H1 (cell line): Measurements from ENCODE around the gene UCKL1. TPM values are rescaled to one million over a fixed set of nuclear protein-coding genes. Genes with fewer than 3 reads are reported as not detected.

Experiments used
- CTCF ChIA-PET: fragments of 300-600 bp; sonication (Branson Sonifier 250); formaldehyde crosslinking; loops from one replicate; lab custom pipeline; 2021; ENCODE audit not compliant: partially characterized antibody; lab: Charles Lee
- POLR2A ChIA-PET: fragments of 300-600 bp; sonication (Branson Sonifier 250); formaldehyde crosslinking; loops from one replicate; lab custom pipeline; 2021; ENCODE audit warnings: inconsistent platforms; ENCODE audit not compliant: partially characterized antibody; lab: Charles Lee
- DNase-seq, 2 experiments: peaks; one replicate each; pipeline versions ENCODE4 v3.0.0 to v3.0.0-alpha.2; 2010 to 2022; ENCODE audit warnings: low spot score in 2 of 2, low read depth in 1 of 2, mixed read lengths in 1 of 2
- FAIRE-seq: peaks from 2 replicates; lab custom pipeline; 2011; peaks lifted over from hg19 to GRCh38; lab: Jason Lieb, UNC
- H2AFZ ChIP-seq: 2 replicates; pipeline ENCODE4 v1.8.1; 2012; ENCODE audit warnings: low read length, inconsistent platforms
- H2AK5ac ChIP-seq: 2 replicates; pipeline ENCODE4 v1.6.1; 2013; ENCODE audit warnings: low read depth, low read length
- H2BK120ac ChIP-seq: replicated peaks from 2 replicates; pipeline ENCODE3; 2013; ENCODE audit warnings: low read depth, low read length, inconsistent platforms
- H2BK12ac ChIP-seq: 2 replicates; pipeline ENCODE4 v1.6.1; 2013; ENCODE audit warnings: low read depth, low read length
- H2BK15ac ChIP-seq: 2 replicates; pipeline ENCODE4 v1.6.1; 2013; ENCODE audit warnings: low read length
- H2BK20ac ChIP-seq: 2 replicates; pipeline ENCODE4 v1.6.1; 2013; ENCODE audit warnings: low read length
- H2BK5ac ChIP-seq: 2 replicates; pipeline ENCODE4 v1.6.1; 2013; ENCODE audit warnings: low read depth, low read length
- H3K14ac ChIP-seq: 2 replicates; pipeline ENCODE4 v1.6.1; 2013; ENCODE audit warnings: inconsistent platforms; ENCODE audit not compliant: insufficient read length
- H3K18ac ChIP-seq: 2 replicates; pipeline ENCODE4 v1.6.1; 2013; ENCODE audit warnings: low read length; ENCODE audit errors: extremely low read depth
- H3K23ac ChIP-seq: 2 replicates; pipeline ENCODE4 v1.6.1; 2013; ENCODE audit warnings: inconsistent platforms; ENCODE audit not compliant: insufficient read length
- H3K23me2 ChIP-seq: 2 replicates; pipeline ENCODE4 v1.6.1; 2013; ENCODE audit warnings: low read depth, low read length
- H3K27ac ChIP-seq: 2 replicates; pipeline ENCODE4 v1.6.1; 2011; ENCODE audit warnings: low read depth, low read length, inconsistent platforms
- H3K27me3 ChIP-seq, 4 experiments: replicated peaks in 1 of 4; 1 replicate in 1 of 4; 2 replicates in 3 of 4; pipeline versions ENCODE4 v1.6.1 to v1.8.1; 2011 to 2013; ENCODE audit warnings: low read length in 3 of 4, mild to moderate bottlenecking in 3 of 4, inconsistent platforms in 2 of 4, mixed read lengths in 2 of 4, moderate library complexity in 1 of 4; ENCODE audit not compliant: control insufficient read depth in 3 of 4, insufficient read depth in 3 of 4; ENCODE audit errors: extremely low read depth in 1 of 4
- H3K36me3 ChIP-seq, 4 experiments: 2 replicates each; pipeline versions ENCODE4 v1.6.1 to v1.8.1; 2011 to 2013; ENCODE audit warnings: mild to moderate bottlenecking in 4 of 4, low read length in 3 of 4, moderate library complexity in 2 of 4, control low read depth in 1 of 4, inconsistent platforms in 1 of 4; ENCODE audit not compliant: insufficient read depth in 4 of 4, control insufficient read depth in 2 of 4
- H3K4ac ChIP-seq: replicated peaks from 2 replicates; pipeline ENCODE3; 2013; ENCODE audit warnings: low read length, low read depth, mixed read lengths, inconsistent platforms; ENCODE audit not compliant: insufficient read length
- H3K4me1 ChIP-seq, 4 experiments: replicated peaks in 1 of 4; 1 replicate in 1 of 4; 2 replicates in 3 of 4; pipeline versions ENCODE4 v1.6.1 to v1.8.1; 2011 to 2013; ENCODE audit warnings: low read length in 3 of 4, inconsistent platforms in 2 of 4, mixed read lengths in 1 of 4; ENCODE audit not compliant: insufficient read depth in 4 of 4, control insufficient read depth in 3 of 4
- H3K4me2 ChIP-seq, 2 experiments: 2 replicates each; pipeline versions ENCODE4 v1.6.1 to v1.8.1; 2011 to 2013; ENCODE audit warnings: low read depth in 2 of 2, low read length in 2 of 2, control low read depth in 1 of 2, inconsistent platforms in 1 of 2, mild to moderate bottlenecking in 1 of 2; ENCODE audit not compliant: insufficient read depth in 1 of 2
- H3K4me3 ChIP-seq, 4 experiments: fragments of 200-600, 300-600 bp in 1 of 4; sonication (generic), shearing (Covaris generic), sonication (Bioruptor Twin) in 1 of 4; 2 replicates each; pipeline versions ENCODE4 v1.5.1 to v1.8.1; 2011 to 2016; ENCODE audit warnings: low read length in 4 of 4, low read depth in 3 of 4, control low read depth in 2 of 4, inconsistent platforms in 2 of 4, mild to moderate bottlenecking in 2 of 4, mixed read lengths in 1 of 4, moderate library complexity in 1 of 4; ENCODE audit not compliant: insufficient read depth in 2 of 4; ENCODE audit errors: extremely low read depth in 1 of 4
- H3K56ac ChIP-seq: replicated peaks from 2 replicates; pipeline ENCODE3; 2013; ENCODE audit warnings: low read depth, mild to moderate bottlenecking, mixed read lengths, low read length, inconsistent platforms; ENCODE audit not compliant: insufficient read length
- H3K79me1 ChIP-seq: 2 replicates; pipeline ENCODE4 v1.6.1; 2013; ENCODE audit warnings: low read depth, low read length, control low read depth
- H3K79me2 ChIP-seq, 2 experiments: 2 replicates each; pipeline versions ENCODE4 v1.6.1 to v1.8.1; 2012 to 2013; ENCODE audit warnings: low read length in 2 of 2, mild to moderate bottlenecking in 2 of 2, inconsistent platforms in 1 of 2; ENCODE audit not compliant: insufficient read depth in 2 of 2, control insufficient read depth in 1 of 2
- H3K9ac ChIP-seq, 4 experiments: replicated peaks in 1 of 4; 1 replicate in 1 of 4; 2 replicates in 3 of 4; pipeline versions ENCODE4 v1.6.1 to v1.8.1; 2011 to 2013; ENCODE audit warnings: low read depth in 3 of 4, low read length in 3 of 4, control low read depth in 2 of 4, mild to moderate bottlenecking in 2 of 4, moderate library complexity in 2 of 4, inconsistent platforms in 1 of 4; ENCODE audit errors: extremely low read depth in 1 of 4
- H3K9me3 ChIP-seq, 2 experiments: 2 replicates each; pipeline versions ENCODE4 v1.6.1 to v1.8.1; 2012 to 2013; ENCODE audit warnings: mild to moderate bottlenecking in 2 of 2, moderate library complexity in 2 of 2, control low read depth in 1 of 2, inconsistent platforms in 1 of 2, low read depth in 1 of 2, low read length in 1 of 2, mixed read lengths in 1 of 2; ENCODE audit not compliant: insufficient read depth in 2 of 2
- H4K20me1 ChIP-seq, 2 experiments: replicated peaks in 1 of 2; 2 replicates each; pipeline versions ENCODE3 to v1.8.1; 2011 to 2013; ENCODE audit warnings: inconsistent platforms in 2 of 2, low read length in 2 of 2, mild to moderate bottlenecking in 1 of 2; ENCODE audit not compliant: insufficient read depth in 2 of 2, control insufficient read depth in 1 of 2
- H4K5ac ChIP-seq: 2 replicates; pipeline ENCODE4 v1.6.1; 2013; ENCODE audit warnings: low read length, low read depth, mixed read lengths, inconsistent platforms; ENCODE audit not compliant: insufficient read length
- H4K8ac ChIP-seq: 2 replicates; pipeline ENCODE4 v1.8.0; 2013; ENCODE audit warnings: mild to moderate bottlenecking, moderate library complexity, low read length, inconsistent platforms; ENCODE audit not compliant: insufficient read depth; ENCODE audit errors: extremely low read depth
- H4K91ac ChIP-seq: replicated peaks from 2 replicates; pipeline ENCODE3; 2013; ENCODE audit warnings: low read length, mixed read lengths, inconsistent platforms; ENCODE audit not compliant: insufficient read length
- EP300 ChIP-seq, 2 experiments: IDR thresholded peaks; 1 replicate in 1 of 2; 2 replicates in 1 of 2; pipeline ENCODE4 v1.6.1; 2011 to 2012; ENCODE audit warnings: low read depth in 2 of 2, low read length in 2 of 2, mild to moderate bottlenecking in 2 of 2, borderline replicate concordance in 1 of 2, inconsistent platforms in 1 of 2, moderate library complexity in 1 of 2
- PHF8 ChIP-seq: fragments of 200-600 bp; sonication (generic); conservative IDR thresholded peaks from 2 replicates; pipeline ENCODE4 v1.7.1; 2012; ENCODE audit warnings: low read depth, mild to moderate bottlenecking, inconsistent platforms, low read length, moderate library complexity
- POLR2AphosphoS5 ChIP-seq: IDR thresholded peaks from 2 replicates; pipeline ENCODE4 v1.6.1; 2011; ENCODE audit warnings: low read depth, low read length
- SIRT6 ChIP-seq: IDR thresholded peaks from one replicate; pipeline ENCODE4 v1.7.1; 2012; ENCODE audit warnings: low read length, inconsistent platforms
- SP1 ChIP-seq: IDR thresholded peaks from 2 replicates; pipeline ENCODE4 v1.6.1; 2011; ENCODE audit warnings: low read depth, low read length
- SP4 ChIP-seq: IDR thresholded peaks from 2 replicates; pipeline ENCODE4 v1.6.1; 2012; ENCODE audit warnings: low read length, inconsistent platforms
- TEAD4 ChIP-seq: IDR thresholded peaks from 2 replicates; pipeline ENCODE4 v1.6.1; 2012; ENCODE audit warnings: low read depth, low read length, inconsistent platforms, mixed read lengths
- ZNF274 ChIP-seq: IDR thresholded peaks from 2 replicates; pipeline ENCODE4 v1.7.0; 2012; ENCODE audit warnings: low read length, borderline replicate concordance; ENCODE audit errors: extremely low read depth
- WGBS, 2 experiments: shearing (Covaris generic) in 1 of 2; methylation state at CpG; one replicate each; pipeline versions ENCODE4 v1.1.6 to v1.1.7; 2013 to 2015; ENCODE audit warnings: low lambda C conversion rate in 2 of 2, mixed read lengths in 2 of 2, inconsistent platforms in 1 of 2, low coverage in 1 of 2, missing lambda C conversion rate in 1 of 2; ENCODE audit not compliant: insufficient replicate concordance in 2 of 2, insufficient coverage in 1 of 2, insufficient read length in 1 of 2; ENCODE audit errors: extremely low coverage in 1 of 2, missing lambda C conversion rate in 1 of 2; 5-methylcytosine and 5-hydroxymethylcytosine counted together
- polyA plus RNA-seq, 7 experiments: library from polyadenylated mRNA; depleted of rRNA in 3 of 7; stranded (reverse) in 5 of 7; unstranded in 2 of 7; fragments of >200 nt in 5 of 7; fragments of 200-250 nt in 2 of 7; gene quantifications; 1 replicate in 5 of 7; 2 replicates in 1 of 7; 4 replicates in 1 of 7; pipeline versions ENCODE4 v1.2.1 to v1.2.3, GENCODE V29; 2011 to 2013; ENCODE audit warnings: missing spikeins in 2 of 7, mixed read lengths in 2 of 7
- total RNA-seq: library from RNA; stranded (reverse); fragmentation: NEBNext Ultra II Directional; extraction: Animal tissue kit (Norgen Biotek cat#: 25700); gene quantifications from 2 replicates; pipeline ENCODE4 v1.2.1, GENCODE V29; 2021
- TF ChIP-seq, protein P1 (sequence below): IDR thresholded peaks from 2 replicates; pipeline ENCODE4 v1.6.1; 2012; ENCODE audit warnings: low read length, inconsistent platforms

UCKL1 gene
- total and polyA plus RNA-seq, 2 of the 8 experiments (the other 6 are each of a cell fraction or from before 2014, with no cell fraction given), result 36.5 to 91.2 TPM

DNA sequence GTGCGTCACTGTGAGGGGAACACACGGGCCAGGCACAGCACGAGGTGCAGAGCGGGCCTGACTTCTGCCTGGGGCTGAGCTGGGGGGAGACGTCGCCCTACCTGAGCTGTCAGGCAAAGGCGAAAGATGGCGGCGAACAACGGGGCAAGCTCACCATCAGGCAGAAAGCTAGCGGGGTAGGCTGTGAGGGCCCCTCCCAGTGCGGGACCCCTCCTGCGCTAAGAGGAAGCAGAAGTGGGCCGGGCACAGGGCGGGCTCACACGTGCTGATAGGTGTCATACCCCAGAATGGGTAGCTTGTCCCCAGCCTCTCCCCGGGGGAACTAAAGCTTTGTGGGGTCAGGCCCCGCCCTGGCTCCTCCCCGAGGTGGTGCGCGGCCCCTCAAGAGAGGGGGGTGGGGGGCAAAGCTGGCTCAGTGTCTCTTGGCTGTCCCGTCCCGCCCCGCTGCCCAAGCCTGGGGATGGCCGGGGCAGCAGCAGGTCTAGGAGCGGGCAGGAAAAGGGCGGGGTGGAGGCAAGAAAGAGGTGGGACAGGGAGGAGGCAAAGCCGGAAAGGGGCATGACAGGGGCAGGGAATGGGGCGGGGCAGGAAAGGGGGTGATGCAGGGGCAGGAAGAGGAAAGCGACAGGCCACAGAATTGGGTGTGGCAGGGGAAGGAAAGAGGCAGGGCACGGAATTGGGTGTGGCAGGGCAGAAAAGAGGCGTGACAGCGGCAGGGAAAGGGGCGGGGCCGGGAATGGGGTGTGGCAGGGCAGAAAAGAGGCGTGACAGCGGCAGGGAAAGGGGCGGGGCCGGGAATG is 14.7 kb downstream of the UCKL1 start:
- H3K4ac ChIP-seq, result no peak overlapping the region
- peak; percentile 86 to 96 for DNase-seq
- peak overlapping the region; percentile 46; the same call in 1 of the 2 replicates for H2BK15ac ChIP-seq
- H4K91ac ChIP-seq, result peak overlapping the region; percentile 68
- H4K8ac ChIP-seq, result peak overlapping the region; percentile 22
- H3K9ac ChIP-seq, result peak overlapping the region in 3 of 4 experiments; percentile 5 to 51 (median 45); a peak in 5 of 7 replicates
- 30% methylated on average over 29 of the region's 39 CpGs; no CpG with 5 or more reads in 1 of the 2 experiments for WGBS, 2 experiments
- H2AFZ ChIP-seq, result no peak overlapping the region
- peak overlapping the region; percentile 83; the same call in 1 of the 2 replicates for H2BK5ac ChIP-seq
- H4K20me1 ChIP-seq, result peaks cover 5 to 25% of the 10 kb centered on the region in 2 experiments
- no peaks in the 10 kb centered on the region for H3K27me3 ChIP-seq
- peak overlapping the region; percentile 93 for H3K18ac ChIP-seq
- H3K4me1 ChIP-seq, result peaks cover 0 to 28% (median 13%) of the 10 kb centered on the region in 4 experiments; a peak in 6 of 7 replicates
- H3K4me2 ChIP-seq, result peak overlapping the region; percentile 73 to 98
- no peak overlapping the region for H2BK120ac ChIP-seq
- H3K14ac ChIP-seq, result no peak overlapping the region
- H3K9me3 ChIP-seq, result no peaks in the 10 kb centered on the region
- no peaks in the 10 kb centered on the region for H3K79me1 ChIP-seq
- no peak overlapping the region for H2AK5ac ChIP-seq
- peaks cover 3 to 21% (median 14%) of the 10 kb centered on the region in 4 experiments; a peak in 5 of 8 replicates for H3K36me3 ChIP-seq
- ChIA-PET CTCF (interaction anchor here (0.5 to 5.4 kb wide), 8 partner anchors 8 to 522 kb away, joined by 3 to 28 read pairs (median 6); partner anchors contain the start of gene PRPF6), POLR2A (interaction anchor here (0.6 to 7.8 kb wide), 13 partner anchors 11 to 390 kb away, joined by 3 to 68 read pairs (median 3); partner anchors contain the start of genes PRPF6, SAMD10 and UCKL1)
- H2BK20ac ChIP-seq, result no peak overlapping the region
- H2BK12ac ChIP-seq, result peak overlapping the region; percentile 39; the same call in 1 of the 2 replicates
- H3K23ac ChIP-seq, result no peak overlapping the region
- no peak for FAIRE-seq
- peaks cover 0 to 8% of the 10 kb centered on the region in 2 experiments; a peak in 1 of 4 replicates for H3K79me2 ChIP-seq
- peak overlapping the region; percentile 71; the same call in 1 of the 2 replicates for H3K27ac ChIP-seq
- peak overlapping the region; percentile 38 to 55 (median 44) for H3K4me3 ChIP-seq
- peak overlapping the region; percentile 45 for H4K5ac ChIP-seq
- peaks cover 12% of the 10 kb centered on the region for H3K23me2 ChIP-seq
- no peak overlapping the region for H3K56ac ChIP-seq
- TF ChIP-seq EP300 (IDR thresholded peaks at IDR 0.05; ENCODE audit: borderline replicate concordance in 1 of 2, low read depth in 2 of 2, low read length in 2 of 2) (no peak), SIRT6 (no peak), PHF8 (no peak), SP1 (0 out of 2 replicates have a peak, but pooled peaks have one; percentile 10), ZNF274 (no peak), POLR2AphosphoS5 (peak; percentile 36; the same call in 1 of the 2 replicates), SP4 (peak; percentile 78; the same call in 1 of the 2 replicates), TEAD4 (no peak)
- TF ChIP-seq, protein P1, sequence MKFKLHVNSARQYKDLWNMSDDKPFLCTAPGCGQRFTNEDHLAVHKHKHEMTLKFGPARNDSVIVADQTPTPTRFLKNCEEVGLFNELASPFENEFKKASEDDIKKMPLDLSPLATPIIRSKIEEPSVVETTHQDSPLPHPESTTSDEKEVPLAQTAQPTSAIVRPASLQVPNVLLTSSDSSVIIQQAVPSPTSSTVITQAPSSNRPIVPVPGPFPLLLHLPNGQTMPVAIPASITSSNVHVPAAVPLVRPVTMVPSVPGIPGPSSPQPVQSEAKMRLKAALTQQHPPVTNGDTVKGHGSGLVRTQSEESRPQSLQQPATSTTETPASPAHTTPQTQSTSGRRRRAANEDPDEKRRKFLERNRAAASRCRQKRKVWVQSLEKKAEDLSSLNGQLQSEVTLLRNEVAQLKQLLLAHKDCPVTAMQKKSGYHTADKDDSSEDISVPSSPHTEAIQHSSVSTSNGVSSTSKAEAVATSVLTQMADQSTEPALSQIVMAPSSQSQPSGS, result no peak
